Kidney (tissue), 14 donors: ENCODE data around the gene GRPR. TPM values are rescaled to one million over a fixed set of nuclear protein-coding genes. Genes with fewer than 3 reads are reported as not detected.
A peak's percentile ranks its signal among the peaks of the same experiment; 100 is the strongest.

Source experiments
- DNase-seq, 5 donors: peaks; one replicate each; pipeline ENCODE4 v3.0.0-alpha.2; 2013 to 2020
- FAIRE-seq: peaks from 2 replicates; lab custom pipeline; 2012; peaks lifted over from hg19 to GRCh38; lab: Jason Lieb, UNC
- H3K27ac ChIP-seq, 2 donors: one replicate each; pipeline ENCODE4 v1.7.0; 2013; ENCODE audit warnings: low read depth in 2 of 2, low read length in 2 of 2, inconsistent platforms in 1 of 2
- H3K27me3 ChIP-seq: one replicate; pipeline ENCODE4 v1.7.1; 2013; ENCODE audit warnings: low read length, inconsistent platforms; ENCODE audit not compliant: control insufficient read depth, insufficient read depth
- H3K36me3 ChIP-seq, 3 donors: one replicate each; pipeline versions ENCODE4 v1.7.0 to v1.7.1; 2013; ENCODE audit warnings: low read length in 3 of 3, control low read depth in 1 of 3, inconsistent platforms in 1 of 3; ENCODE audit not compliant: insufficient read depth in 3 of 3, control insufficient read depth in 2 of 3
- H3K4me1 ChIP-seq, 3 donors: one replicate each; pipeline versions ENCODE4 v1.7.0 to v1.7.1; 2013; ENCODE audit warnings: low read length in 3 of 3, inconsistent platforms in 1 of 3, low read depth in 1 of 3; ENCODE audit not compliant: control insufficient read depth in 2 of 3, insufficient read depth in 2 of 3
- H3K4me3 ChIP-seq, 3 donors: one replicate each; pipeline versions ENCODE4 v1.7.0 to v1.8.1; 2013; ENCODE audit warnings: low read length in 3 of 3, control low read depth in 1 of 3, inconsistent platforms in 1 of 3
- H3K9ac ChIP-seq, 3 donors: one replicate each; pipeline versions ENCODE4 v1.7.0 to v1.7.1; 2013; ENCODE audit warnings: low read length in 3 of 3, control low read depth in 1 of 3, inconsistent platforms in 1 of 3
- H3K9me3 ChIP-seq, 3 donors: one replicate each; pipeline versions ENCODE4 v1.7.0 to v1.7.1; 2013; ENCODE audit warnings: low read length in 3 of 3, control low read depth in 1 of 3, inconsistent platforms in 1 of 3; ENCODE audit not compliant: control insufficient read depth in 2 of 3, insufficient read depth in 1 of 3
- CTCF ChIP-seq: IDR thresholded peaks from 3 replicates; pipeline ENCODE4 v1.5.1; 2012; ENCODE audit warnings: mild to moderate bottlenecking, moderate library complexity, borderline replicate concordance; ENCODE audit not compliant: insufficient read depth; ENCODE audit errors: extremely low read depth
- intact Hi-C: fragments of 100-400 bp; cut with DNase I; formaldehyde crosslinking; loops from one replicate; pipeline ENCODE4 v1.11.1; 2022
- polyA plus RNA-seq: library from polyadenylated mRNA; stranded (reverse); fragments of 350-450 nt; fragmentation: Illumina TruSeq; extraction: RNeasy Lipid Tissue Mini Kit (QIAGEN cat#74804); gene quantifications from one replicate; pipeline ENCODE4 v1.2.3, GENCODE V29; 2014; ENCODE audit warnings: low read depth, low replicate concordance; ENCODE audit not compliant: insufficient read depth
- total RNA-seq: library from RNA; stranded (reverse); fragmentation: NEBNext Ultra II Directional; extraction: Animal tissue kit (Norgen Biotek cat#: 25700); gene quantifications from one replicate; pipeline ENCODE4 v1.2.1, GENCODE V29; 2021
- donor health status: control.
- donor health status: control.
- donor health status: control.
- donor health status: control.
- donor health status: control.
- donor health status: DM: yes; HTN: yes; CAD: no.
- donor health status: Normal renal cell carcinoma (clear cell type).

The GRPR gene
- total and polyA plus RNA-seq, 2 donors from 2014 or later: 0.25 TPM; not detected in 1

DNA sequence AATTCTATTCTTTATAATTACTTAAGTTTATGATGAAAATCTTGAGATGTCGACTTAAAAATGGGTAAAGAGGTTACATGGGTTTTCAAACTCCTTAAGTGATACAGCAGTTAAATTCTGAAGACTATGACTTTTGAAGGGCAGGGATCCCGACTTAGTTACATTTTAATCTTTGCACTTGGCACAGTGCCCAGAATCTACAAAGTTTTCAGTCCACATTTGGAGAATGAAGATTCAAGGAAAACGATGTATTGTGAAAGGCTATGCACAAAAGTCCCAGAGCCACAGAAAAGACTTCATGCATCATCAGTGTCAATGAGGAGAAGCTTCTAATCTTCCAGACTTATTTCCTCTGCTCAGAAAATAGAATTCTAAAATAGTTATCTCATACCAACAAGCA is 36.3 kb upstream of the GRPR start:
- DNase-seq: peak in 2 of 5 donors; percentile 9 to 22
- no peak for TF ChIP-seq CTCF
- peak; percentile 96 for FAIRE-seq
- Histone ChIP-seq H3K4me1 (no peaks in the 10 kb centered on the region), H3K27me3 (peaks cover 12% of the 10 kb centered on the region), H3K27ac (no peak overlapping the region), H3K36me3 (no peaks in the 10 kb centered on the region), H3K9me3 (no peaks in the 10 kb centered on the region), H3K4me3 (no peak overlapping the region), H3K9ac (no peak overlapping the region)
- intact Hi-C loops: no loop called here

GRCh38 chrX:16089086-16089485 is 34.3 kb upstream of the GRPR start:
- no peak overlapping the region for H3K9ac ChIP-seq
- H3K27me3 ChIP-seq: peaks cover 8% of the 10 kb centered on the region
- no peak overlapping the region for H3K4me3 ChIP-seq
- H3K36me3 ChIP-seq: no peaks in the 10 kb centered on the region
- no peak overlapping the region for H3K27ac ChIP-seq
- H3K9me3 ChIP-seq: no peaks in the 10 kb centered on the region
- DNase-seq (no peak), FAIRE-seq (no peak)
- no peak for TF ChIP-seq CTCF
- intact Hi-C loops: no loop called here
- H3K4me1 ChIP-seq: no peaks in the 10 kb centered on the region

- Histone ChIP-seq H3K27me3 (peaks cover 5% of the 10 kb centered on the region), H3K9me3 (peaks cover 0 to 1% (median 0%) of the 10 kb centered on the region in 3 donors), H3K36me3 (no peaks in the 10 kb centered on the region), H3K4me1 (no peaks in the 10 kb centered on the region), H3K4me3 (no peak overlapping the region), H3K9ac (no peak overlapping the region), H3K27ac (no peak overlapping the region)
- no peak for DNase-seq
- TF ChIP-seq CTCF: no peak
- FAIRE-seq: no peak
- intact Hi-C loops: no loop called here
Measured at GRCh38 chrX:16096141-16096540, 27.2 kb upstream of the GRPR start.

- Histone ChIP-seq H3K27ac (no peak overlapping the region), H3K27me3 (peaks cover 6% of the 10 kb centered on the region), H3K36me3 (no peaks in the 10 kb centered on the region), H3K9ac (no peak overlapping the region), H3K9me3 (peaks cover 0 to 1% (median 0%) of the 10 kb centered on the region in 3 donors), H3K4me1 (no peaks in the 10 kb centered on the region), H3K4me3 (no peak overlapping the region)
- TF ChIP-seq CTCF: no peak
- no peak for FAIRE-seq
- no peak for DNase-seq
- intact Hi-C loops: no loop called here
Measured at GRCh38 chrX:16100673-16101072, 22.7 kb upstream of the GRPR start.
